ENCODE results near the gene PRDX1. TPM values are rescaled to one million over a fixed set of nuclear protein-coding genes. Genes with fewer than 3 reads are reported as not detected.

PRDX1 gene
- total and polyA plus RNA-seq, 2 experiments from 2014 or later, result 1,070 to 2,149 TPM

DNA sequence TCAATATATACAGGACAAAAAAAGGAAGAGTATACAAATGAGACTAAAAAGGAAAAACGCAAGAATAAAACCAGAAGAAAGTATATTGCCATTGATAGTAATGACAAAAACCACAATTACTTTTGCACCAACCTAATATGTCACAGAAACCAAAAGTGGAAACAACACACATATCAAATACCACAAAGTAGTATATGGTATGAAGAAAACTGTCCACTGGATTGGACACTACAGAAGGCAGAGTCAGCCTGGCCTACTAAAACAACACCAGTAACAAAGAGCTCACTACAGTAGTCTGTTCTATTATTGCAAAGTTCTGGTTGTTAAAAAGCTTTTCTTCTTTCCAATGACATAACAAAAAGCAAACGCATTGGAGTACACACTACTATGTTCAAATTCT lies 48.4 kb downstream of the PRDX1 start (continued):
- TF ChIP-seq JUNB (IDR thresholded peaks at IDR 0.05; ENCODE audit: unreplicated experiment) (no peak), STAT1 (IDR thresholded peaks at IDR 0.05; ENCODE audit: unreplicated experiment) (no peak), ETS1 (IDR thresholded peaks at IDR 0.05) (no peak)
- TF ChIP-seq, protein P1, sequence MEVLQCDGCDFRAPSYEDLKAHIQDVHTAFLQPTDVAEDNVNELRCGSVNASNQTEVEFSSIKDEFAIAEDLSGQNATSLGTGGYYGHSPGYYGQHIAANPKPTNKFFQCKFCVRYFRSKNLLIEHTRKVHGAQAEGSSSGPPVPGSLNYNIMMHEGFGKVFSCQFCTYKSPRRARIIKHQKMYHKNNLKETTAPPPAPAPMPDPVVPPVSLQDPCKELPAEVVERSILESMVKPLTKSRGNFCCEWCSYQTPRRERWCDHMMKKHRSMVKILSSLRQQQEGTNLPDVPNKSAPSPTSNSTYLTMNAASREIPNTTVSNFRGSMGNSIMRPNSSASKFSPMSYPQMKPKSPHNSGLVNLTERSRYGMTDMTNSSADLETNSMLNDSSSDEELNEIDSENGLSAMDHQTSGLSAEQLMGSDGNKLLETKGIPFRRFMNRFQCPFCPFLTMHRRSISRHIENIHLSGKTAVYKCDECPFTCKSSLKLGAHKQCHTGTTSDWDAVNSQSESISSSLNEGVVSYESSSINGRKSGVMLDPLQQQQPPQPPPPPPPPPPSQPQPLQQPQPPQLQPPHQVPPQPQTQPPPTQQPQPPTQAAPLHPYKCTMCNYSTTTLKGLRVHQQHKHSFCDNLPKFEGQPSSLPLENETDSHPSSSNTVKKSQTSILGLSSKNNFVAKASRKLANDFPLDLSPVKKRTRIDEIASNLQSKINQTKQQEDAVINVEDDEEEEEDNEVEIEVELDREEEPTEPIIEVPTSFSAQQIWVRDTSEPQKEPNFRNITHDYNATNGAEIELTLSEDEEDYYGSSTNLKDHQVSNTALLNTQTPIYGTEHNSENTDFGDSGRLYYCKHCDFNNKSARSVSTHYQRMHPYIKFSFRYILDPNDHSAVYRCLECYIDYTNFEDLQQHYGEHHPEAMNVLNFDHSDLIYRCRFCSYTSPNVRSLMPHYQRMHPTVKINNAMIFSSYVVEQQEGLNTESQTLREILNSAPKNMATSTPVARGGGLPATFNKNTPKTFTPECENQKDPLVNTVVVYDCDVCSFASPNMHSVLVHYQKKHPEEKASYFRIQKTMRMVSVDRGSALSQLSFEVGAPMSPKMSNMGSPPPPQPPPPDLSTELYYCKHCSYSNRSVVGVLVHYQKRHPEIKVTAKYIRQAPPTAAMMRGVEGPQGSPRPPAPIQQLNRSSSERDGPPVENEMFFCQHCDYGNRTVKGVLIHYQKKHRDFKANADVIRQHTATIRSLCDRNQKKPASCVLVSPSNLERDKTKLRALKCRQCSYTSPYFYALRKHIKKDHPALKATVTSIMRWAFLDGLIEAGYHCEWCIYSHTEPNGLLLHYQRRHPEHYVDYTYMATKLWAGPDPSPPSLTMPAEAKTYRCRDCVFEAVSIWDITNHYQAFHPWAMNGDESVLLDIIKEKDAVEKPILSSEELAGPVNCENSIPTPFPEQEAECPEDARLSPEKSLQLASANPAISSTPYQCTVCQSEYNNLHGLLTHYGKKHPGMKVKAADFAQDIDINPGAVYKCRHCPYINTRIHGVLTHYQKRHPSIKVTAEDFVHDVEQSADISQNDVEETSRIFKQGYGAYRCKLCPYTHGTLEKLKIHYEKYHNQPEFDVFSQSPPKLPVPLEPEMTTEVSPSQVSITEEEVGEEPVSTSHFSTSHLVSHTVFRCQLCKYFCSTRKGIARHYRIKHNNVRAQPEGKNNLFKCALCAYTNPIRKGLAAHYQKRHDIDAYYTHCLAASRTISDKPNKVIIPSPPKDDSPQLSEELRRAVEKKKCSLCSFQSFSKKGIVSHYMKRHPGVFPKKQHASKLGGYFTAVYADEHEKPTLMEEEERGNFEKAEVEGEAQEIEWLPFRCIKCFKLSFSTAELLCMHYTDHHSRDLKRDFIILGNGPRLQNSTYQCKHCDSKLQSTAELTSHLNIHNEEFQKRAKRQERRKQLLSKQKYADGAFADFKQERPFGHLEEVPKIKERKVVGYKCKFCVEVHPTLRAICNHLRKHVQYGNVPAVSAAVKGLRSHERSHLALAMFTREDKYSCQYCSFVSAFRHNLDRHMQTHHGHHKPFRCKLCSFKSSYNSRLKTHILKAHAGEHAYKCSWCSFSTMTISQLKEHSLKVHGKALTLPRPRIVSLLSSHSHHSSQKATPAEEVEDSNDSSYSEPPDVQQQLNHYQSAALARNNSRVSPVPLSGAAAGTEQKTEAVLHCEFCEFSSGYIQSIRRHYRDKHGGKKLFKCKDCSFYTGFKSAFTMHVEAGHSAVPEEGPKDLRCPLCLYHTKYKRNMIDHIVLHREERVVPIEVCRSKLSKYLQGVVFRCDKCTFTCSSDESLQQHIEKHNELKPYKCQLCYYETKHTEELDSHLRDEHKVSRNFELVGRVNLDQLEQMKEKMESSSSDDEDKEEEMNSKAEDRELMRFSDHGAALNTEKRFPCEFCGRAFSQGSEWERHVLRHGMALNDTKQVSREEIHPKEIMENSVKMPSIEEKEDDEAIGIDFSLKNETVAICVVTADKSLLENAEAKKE (CRISPR knock-in tag; IDR thresholded peaks at IDR 0.05), result no peak

DNA sequence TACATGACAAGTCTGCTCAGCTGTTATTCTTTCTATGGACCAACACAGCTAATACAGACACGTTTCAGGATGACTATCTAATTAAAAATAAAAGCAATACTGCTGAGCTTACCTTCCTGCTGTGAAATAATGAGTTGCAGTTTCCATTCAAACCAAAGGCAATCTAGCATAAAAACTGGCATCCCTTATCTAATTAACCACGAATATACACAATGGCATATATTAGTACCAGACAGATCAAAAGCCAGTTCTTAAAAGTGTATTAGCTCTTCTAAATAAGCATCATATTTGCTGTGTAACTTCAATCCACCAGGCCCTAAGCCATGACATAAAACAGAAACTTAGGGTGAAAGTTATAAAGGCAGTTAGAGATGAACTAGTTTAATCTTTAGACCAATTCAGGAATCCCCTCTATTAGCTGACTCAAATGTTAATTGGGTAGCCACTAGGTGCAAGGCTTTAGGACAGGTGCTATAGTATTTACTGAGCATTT lies 51.3 kb downstream of the PRDX1 start:
- Histone ChIP-seq H3K27ac (ENCODE audit: low read depth) (no peak overlapping the region), H3K4me2 (no peak overlapping the region), H3K79me2 (replicated peaks; ENCODE audit: insufficient read depth) (no peaks in the 10 kb centered on the region), H3K4me3 (no peak overlapping the region), H2AFZ (no peak overlapping the region), H4K20me1 (replicated peaks; ENCODE audit: insufficient read depth) (no peaks in the 10 kb centered on the region; the same call in none of the 2 replicates), H3K36me3 (ENCODE audit: insufficient read depth) (no peaks in the 10 kb centered on the region), H3K9me2 (ENCODE audit: insufficient read depth) (no peaks in the 10 kb centered on the region), H3K4me1 (ENCODE audit: insufficient read depth) (no peaks in the 10 kb centered on the region), H3K27me3 (ENCODE audit: insufficient read depth) (no peaks in the 10 kb centered on the region), H3F3A (replicated peaks; ENCODE audit: low read depth) (no peaks in the 10 kb centered on the region)
- Mint-ChIP-seq H3K27ac (no peak overlapping the region), H3K4me1 (no peaks in the 10 kb centered on the region; the same call in 2 of the 3 replicates), H3K27me3 (ENCODE audit: insufficient read depth, low read depth, poor library complexity) (no peaks in the 10 kb centered on the region), H3K9me3 (no peaks in the 10 kb centered on the region), H3K4me3 (no peak overlapping the region), H3K36me3 (ENCODE audit: low read depth) (no peaks in the 10 kb centered on the region)
- DNase-seq (ENCODE audit: low spot score) (no peak), ATAC-seq (no peak)
- TF ChIP-seq EZH2phosphoT487 (IDR thresholded peaks at IDR 0.05; ENCODE audit: unreplicated experiment) (no peak), STAT1 (IDR thresholded peaks at IDR 0.05; ENCODE audit: unreplicated experiment) (no peak), ZNF331 (CRISPR knock-in tag; IDR thresholded peaks at IDR 0.05; ENCODE audit: low read depth) (no peak), CREB1 (CRISPR knock-in tag; IDR thresholded peaks at IDR 0.05; ENCODE audit: low read depth) (no peak), ZNF114 (CRISPR knock-in tag; IDR thresholded peaks at IDR 0.05) (no peak), ETS1 (IDR thresholded peaks at IDR 0.05) (no peak), JUNB (IDR thresholded peaks at IDR 0.05; ENCODE audit: unreplicated experiment) (no peak)
